ENCODE measurements around the gene HMX3. TPM values are rescaled to one million over a fixed set of nuclear protein-coding genes. Genes with fewer than 3 reads are reported as not detected.

Gene HMX3
- total and polyA plus RNA-seq, 2 of the 13 experiments (the other 11 are each of a cell fraction or from before 2014, with no cell fraction given): not detected

DNA sequence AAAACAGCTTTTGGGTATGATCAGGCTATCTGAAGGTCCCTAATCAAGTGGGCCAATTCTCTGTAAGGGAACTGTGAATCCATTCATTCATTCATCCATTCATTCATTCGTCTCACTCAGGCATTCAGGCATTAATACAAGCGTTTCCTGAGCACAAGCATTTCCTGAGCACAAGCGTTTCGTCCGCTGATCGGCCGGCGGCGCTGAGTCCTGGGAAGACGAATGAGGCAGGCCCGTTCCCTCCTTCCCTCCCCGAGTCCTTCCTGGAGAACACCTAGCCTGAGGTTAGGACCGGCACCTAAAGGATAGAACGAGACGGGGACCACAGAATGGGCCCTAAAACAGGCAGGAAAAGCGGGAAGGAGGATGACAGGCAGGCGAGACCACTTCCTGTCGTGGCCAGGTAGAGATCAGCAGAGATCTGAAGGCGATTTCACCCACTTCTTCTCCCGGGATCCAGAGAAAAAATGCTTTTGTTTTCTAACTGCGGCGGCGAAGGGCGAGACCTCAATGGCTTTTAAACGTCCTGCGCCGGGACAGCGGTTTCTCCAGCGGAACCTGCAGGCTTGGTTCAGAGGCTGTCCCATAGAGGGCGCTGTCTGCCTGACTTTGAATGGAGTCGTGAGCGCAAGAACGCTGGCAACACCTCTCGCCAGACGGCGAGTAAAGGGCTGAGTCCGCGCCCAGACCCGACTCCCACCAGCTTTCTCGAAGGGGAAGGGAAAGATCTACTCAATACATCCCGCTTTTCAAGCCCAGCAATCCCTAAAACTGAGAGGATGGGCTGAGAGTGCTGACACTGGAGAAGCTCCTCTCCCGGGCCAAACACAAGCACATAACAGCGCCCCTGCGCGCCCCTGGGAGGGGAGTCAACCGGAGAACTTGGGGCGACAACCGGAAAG is 2.9 kb upstream of the HMX3 start (continued):
- TF ChIP-seq TSC22D2 (CRISPR knock-in tag; IDR thresholded peaks at IDR 0.05; ENCODE audit: borderline replicate concordance) (peak; percentile 63; the same call in 1 of the 2 replicates), JUN (CRISPR knock-in tag; IDR thresholded peaks at IDR 0.05) (no peak), ZFP82 (CRISPR knock-in tag; IDR thresholded peaks at IDR 0.05; ENCODE audit: borderline replicate concordance) (no peak), ERF (CRISPR knock-in tag; IDR thresholded peaks at IDR 0.05) (no peak), ZNF788 (CRISPR knock-in tag; IDR thresholded peaks at IDR 0.05; ENCODE audit: borderline replicate concordance) (peak; percentile 18; the same call in 1 of the 2 replicates), RXRA (CRISPR knock-in tag; IDR thresholded peaks at IDR 0.05) (0 out of 2 replicates have a peak, but pooled peaks have one; percentile 34), ZNF430 (CRISPR knock-in tag; IDR thresholded peaks at IDR 0.05) (no peak), SAP130 (CRISPR knock-in tag; IDR thresholded peaks at IDR 0.05; ENCODE audit: low read depth) (0 out of 2 replicates have a peak, but pooled peaks have one; percentile 14), ZSCAN12 (CRISPR knock-in tag; IDR thresholded peaks at IDR 0.05) (no peak), ZFY (CRISPR knock-in tag; IDR thresholded peaks at IDR 0.05) (0 out of 2 replicates have a peak, but pooled peaks have one; percentile 11), GFI1 (CRISPR knock-in tag; IDR thresholded peaks at IDR 0.05; ENCODE audit: borderline replicate concordance) (no peak), TFAP4 (IDR thresholded peaks at IDR 0.05; ENCODE audit: borderline replicate concordance, low read depth) (no peak), RARG (CRISPR knock-in tag; IDR thresholded peaks at IDR 0.05; ENCODE audit: low read depth) (no peak), ZHX1 (CRISPR knock-in tag; IDR thresholded peaks at IDR 0.05; ENCODE audit: low read depth) (no peak), SNAPC4 (CRISPR knock-in tag; IDR thresholded peaks at IDR 0.05) (no peak)
- TF ChIP-seq, protein P1, sequence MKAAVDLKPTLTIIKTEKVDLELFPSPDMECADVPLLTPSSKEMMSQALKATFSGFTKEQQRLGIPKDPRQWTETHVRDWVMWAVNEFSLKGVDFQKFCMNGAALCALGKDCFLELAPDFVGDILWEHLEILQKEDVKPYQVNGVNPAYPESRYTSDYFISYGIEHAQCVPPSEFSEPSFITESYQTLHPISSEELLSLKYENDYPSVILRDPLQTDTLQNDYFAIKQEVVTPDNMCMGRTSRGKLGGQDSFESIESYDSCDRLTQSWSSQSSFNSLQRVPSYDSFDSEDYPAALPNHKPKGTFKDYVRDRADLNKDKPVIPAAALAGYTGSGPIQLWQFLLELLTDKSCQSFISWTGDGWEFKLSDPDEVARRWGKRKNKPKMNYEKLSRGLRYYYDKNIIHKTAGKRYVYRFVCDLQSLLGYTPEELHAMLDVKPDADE (CRISPR knock-in tag; IDR thresholded peaks at IDR 0.05): no peak
- TF ChIP-seq, protein P2, sequence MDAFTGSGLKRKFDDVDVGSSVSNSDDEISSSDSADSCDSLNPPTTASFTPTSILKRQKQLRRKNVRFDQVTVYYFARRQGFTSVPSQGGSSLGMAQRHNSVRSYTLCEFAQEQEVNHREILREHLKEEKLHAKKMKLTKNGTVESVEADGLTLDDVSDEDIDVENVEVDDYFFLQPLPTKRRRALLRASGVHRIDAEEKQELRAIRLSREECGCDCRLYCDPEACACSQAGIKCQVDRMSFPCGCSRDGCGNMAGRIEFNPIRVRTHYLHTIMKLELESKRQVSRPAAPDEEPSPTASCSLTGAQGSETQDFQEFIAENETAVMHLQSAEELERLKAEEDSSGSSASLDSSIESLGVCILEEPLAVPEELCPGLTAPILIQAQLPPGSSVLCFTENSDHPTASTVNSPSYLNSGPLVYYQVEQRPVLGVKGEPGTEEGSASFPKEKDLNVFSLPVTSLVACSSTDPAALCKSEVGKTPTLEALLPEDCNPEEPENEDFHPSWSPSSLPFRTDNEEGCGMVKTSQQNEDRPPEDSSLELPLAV (CRISPR knock-in tag; conservative IDR thresholded peaks at IDR 0.05; ENCODE audit: low read depth): no peak
